CD4-positive, alpha-beta memory T cell (primary cell): ENCODE results near the gene SLC25A44. TPM values are rescaled to one million over a fixed set of nuclear protein-coding genes. Genes with fewer than 3 reads are reported as not detected.

Source experiments
- CTCF ChIA-PET: fragments of 350-600 bp; sonication (Branson Sonifier 250); formaldehyde crosslinking; loops from one replicate; lab custom pipeline; 2021; ENCODE audit warnings: inconsistent platforms; ENCODE audit not compliant: partially characterized antibody; lab: Charles Lee
- POLR2A ChIA-PET: fragments of 350-600 bp; sonication (Branson Sonifier 250); formaldehyde crosslinking; loops from one replicate; lab custom pipeline; 2021; ENCODE audit not compliant: partially characterized antibody; lab: Charles Lee
- DNase-seq, 5 donors: peaks; one replicate each; pipeline versions ENCODE4 v3.0.0 to v3.0.0-alpha.2; 2020 to 2022; ENCODE audit warnings: mixed read lengths in 1 of 5
- H3K27ac ChIP-seq: one replicate; pipeline ENCODE4 v1.7.0; 2013; ENCODE audit warnings: low read depth, low read length
- H3K27me3 ChIP-seq: 2 replicates; pipeline ENCODE4 v1.7.0; 2013; ENCODE audit warnings: mild to moderate bottlenecking, low read length, moderate library complexity; ENCODE audit not compliant: insufficient read depth
- H3K36me3 ChIP-seq: 2 replicates; pipeline ENCODE4 v1.7.0; 2013; ENCODE audit warnings: mild to moderate bottlenecking, low read length, moderate library complexity; ENCODE audit not compliant: insufficient read depth
- H3K4me1 ChIP-seq: 2 replicates; pipeline ENCODE4 v1.7.0; 2013; ENCODE audit warnings: mild to moderate bottlenecking, low read length, moderate library complexity; ENCODE audit not compliant: insufficient read depth
- H3K4me3 ChIP-seq, 2 donors: one replicate each; pipeline ENCODE4 v1.7.0; 2013; ENCODE audit warnings: low read length in 2 of 2, mild to moderate bottlenecking in 1 of 2
- H3K9me3 ChIP-seq, 2 donors: one replicate each; pipeline ENCODE4 v1.7.0; 2013; ENCODE audit warnings: low read length in 2 of 2, control low read depth in 1 of 2; ENCODE audit not compliant: control insufficient read depth in 1 of 2
- H3K27ac Mint-ChIP-seq, 7 donors: one replicate each; pipeline ENCODE4 v1.8.0; 2020 to 2021; ENCODE audit warnings: mixed read lengths in 7 of 7, mild to moderate bottlenecking in 6 of 7, inconsistent platforms in 3 of 7, moderate library complexity in 3 of 7
- H3K27me3 Mint-ChIP-seq, 2 donors: one replicate each; pipeline ENCODE4 v1.8.0; 2020 to 2021; ENCODE audit warnings: mixed read lengths in 2 of 2
- H3K36me3 Mint-ChIP-seq, 2 donors: one replicate each; pipeline ENCODE4 v1.8.0; 2020 to 2021; ENCODE audit warnings: mixed read lengths in 2 of 2, inconsistent platforms in 1 of 2, mild to moderate bottlenecking in 1 of 2
- H3K4me1 Mint-ChIP-seq, 4 donors: one replicate each; pipeline ENCODE4 v1.8.0; 2020 to 2021; ENCODE audit warnings: mixed read lengths in 4 of 4, mild to moderate bottlenecking in 1 of 4
- H3K4me3 Mint-ChIP-seq, 8 donors: one replicate each; pipeline ENCODE4 v1.8.0; 2020 to 2021; ENCODE audit warnings: mixed read lengths in 8 of 8, mild to moderate bottlenecking in 7 of 8, moderate library complexity in 6 of 8, inconsistent platforms in 3 of 8
- H3K9me3 Mint-ChIP-seq, 8 donors: one replicate each; pipeline ENCODE4 v1.8.0; 2020 to 2021; ENCODE audit warnings: mixed read lengths in 8 of 8, mild to moderate bottlenecking in 5 of 8, inconsistent platforms in 3 of 8, moderate library complexity in 1 of 8
- intact Hi-C: fragments of 100-400 bp; cut with micrococcal nuclease; formaldehyde crosslinking; loops from one replicate; pipeline ENCODE4 v1.15.1; 2023
- polyA plus RNA-seq, 2 donors: library from polyadenylated mRNA; unstranded; fragments of 300-500 nt; fragmentation: Illumina TruSeq; gene quantifications; one replicate each; pipeline ENCODE4 v1.2.3, GENCODE V29; 2021
- total RNA-seq, 2 experiments: library from RNA; stranded (reverse); gene quantifications; one replicate each; pipeline ENCODE4 v1.2.3, GENCODE V29; 2021

The SLC25A44 gene
- total and polyA plus RNA-seq, 4 experiments from 2014 or later = 9.8 to 23.3 (median 18.3) TPM

DNA sequence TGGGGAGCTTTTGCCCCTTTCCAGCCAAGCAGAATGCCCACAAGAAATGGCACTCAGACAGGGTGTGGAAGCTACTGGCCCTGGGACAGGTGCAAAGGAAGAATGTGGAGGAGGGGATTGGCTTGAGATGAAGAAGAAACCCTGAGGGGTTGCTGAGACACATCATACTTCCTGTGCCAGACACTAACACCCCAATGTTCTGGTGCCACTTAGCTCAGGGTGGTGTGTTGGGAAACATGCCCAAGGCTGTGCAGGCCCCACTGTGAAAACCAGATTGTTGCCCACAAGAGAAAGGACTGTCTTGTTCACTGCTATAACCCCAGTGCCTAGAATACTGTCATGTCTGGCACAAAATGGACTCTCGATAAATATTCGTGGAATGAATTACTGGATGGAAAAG lies 63.8 kb downstream of the SLC25A44 start:
- peaks cover 78% of the 10 kb centered on the region for H3K36me3 ChIP-seq
- H3K27ac ChIP-seq = no peak overlapping the region

DNA sequence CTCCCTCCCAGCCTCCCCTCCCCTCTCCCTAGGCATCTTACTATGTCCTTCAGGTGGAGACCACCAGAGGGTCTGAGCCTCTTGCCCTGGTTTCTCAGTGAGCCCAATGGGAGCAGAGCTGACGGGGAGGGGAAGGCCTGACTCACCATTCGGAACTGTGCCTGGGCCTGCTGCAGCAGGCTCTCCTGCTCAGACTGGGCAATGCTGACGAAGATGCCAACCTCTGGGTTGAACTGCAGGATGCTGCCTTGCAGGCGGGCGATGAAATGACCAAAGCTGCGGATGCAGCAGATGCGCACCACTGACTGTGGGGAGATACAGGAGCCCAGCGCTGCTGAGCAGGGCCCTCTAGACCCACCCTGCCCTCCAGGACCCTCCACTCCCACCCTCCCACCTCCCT lies 65.0 kb downstream of the SLC25A44 start:
- peaks cover 76% of the 10 kb centered on the region for H3K36me3 ChIP-seq
- DNase-seq = no peak
- H3K27me3 Mint-ChIP-seq = no peaks in the 10 kb centered on the region

More for the DNA sequence above, 63.8 kb downstream of the SLC25A44 start:
- Histone ChIP-seq H3K27me3 (no peaks in the 10 kb centered on the region), H3K4me3 (no peak overlapping the region), H3K4me1 (no peaks in the 10 kb centered on the region), H3K9me3 (no peaks in the 10 kb centered on the region)
- H3K27ac Mint-ChIP-seq = peak overlapping the region in 2 of 7 donors; percentile 62 to 75
- ChIA-PET POLR2A (no interaction called here), CTCF (interaction anchor here (1.2 kb wide), 1 partner anchor 11 kb away, joined by 3 read pairs; no protein-coding TSS in a partner anchor)
- no peaks in the 10 kb centered on the region for H3K9me3 Mint-ChIP-seq
- intact Hi-C loops = no loop called here
- H3K4me1 Mint-ChIP-seq = peaks cover 0 to 6% (median 3%) of the 10 kb centered on the region in 4 donors
- no peak for DNase-seq
- H3K4me3 Mint-ChIP-seq = no peak overlapping the region
- H3K36me3 Mint-ChIP-seq = peaks cover 44 to 70% of the 10 kb centered on the region in 2 donors
- H3K27me3 Mint-ChIP-seq = no peaks in the 10 kb centered on the region

DNA sequence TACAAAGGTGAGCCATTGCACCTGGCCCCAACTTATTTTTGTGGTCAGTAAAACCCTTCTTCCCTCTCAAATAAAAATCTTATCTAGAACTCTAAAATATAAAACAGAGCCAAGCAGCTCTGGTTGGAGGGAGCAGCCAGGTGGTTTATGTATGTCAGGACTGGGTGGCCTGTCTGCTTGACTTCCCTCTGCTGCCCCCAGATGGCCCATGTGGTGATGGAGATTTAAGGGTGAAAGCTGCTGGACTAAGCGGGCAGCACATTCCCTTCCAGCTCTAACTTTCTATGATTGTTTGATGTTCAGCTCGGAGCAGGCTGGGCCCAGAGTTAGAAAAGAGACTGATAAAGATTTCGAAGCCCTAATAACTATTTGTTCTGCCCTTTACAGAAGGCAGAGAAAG lies 65.9 kb downstream of the SLC25A44 start:
- Histone ChIP-seq H3K27me3 (no peaks in the 10 kb centered on the region), H3K27ac (no peak overlapping the region), H3K36me3 (peaks cover 69% of the 10 kb centered on the region), H3K9me3 (no peaks in the 10 kb centered on the region), H3K4me3 (no peak overlapping the region), H3K4me1 (no peaks in the 10 kb centered on the region)
- Mint-ChIP-seq H3K27ac (peak overlapping the region in 2 of 7 donors; percentile 29 to 43), H3K4me3 (no peak overlapping the region), H3K4me1 (peaks cover 0 to 4% (median 0%) of the 10 kb centered on the region in 4 donors), H3K27me3 (no peaks in the 10 kb centered on the region), H3K9me3 (no peaks in the 10 kb centered on the region), H3K36me3 (peaks cover 43 to 70% of the 10 kb centered on the region in 2 donors)
- CTCF ChIA-PET = interaction anchor here (0.9 to 1.4 kb wide), 2 partner anchors 22 to 113 kb away, joined by 4 read pairs; partner anchors contain the start of gene SMG5
- POLR2A ChIA-PET = no interaction called here
- intact Hi-C loops = no loop called here
- no peak for DNase-seq

More for the DNA sequence above, 65.0 kb downstream of the SLC25A44 start:
- intact Hi-C loops = no loop called here
- Mint-ChIP-seq H3K9me3 (no peaks in the 10 kb centered on the region), H3K4me1 (no peaks in the 10 kb centered on the region), H3K4me3 (no peak overlapping the region), H3K27ac (peak overlapping the region in 2 of 7 donors; percentile 52 to 79), H3K36me3 (peaks cover 41 to 69% of the 10 kb centered on the region in 2 donors)
- ChIA-PET POLR2A (no interaction called here), CTCF (no interaction called here)
- Histone ChIP-seq H3K9me3 (no peaks in the 10 kb centered on the region), H3K4me1 (no peaks in the 10 kb centered on the region), H3K27me3 (no peaks in the 10 kb centered on the region), H3K4me3 (no peak overlapping the region), H3K27ac (no peak overlapping the region)

DNA sequence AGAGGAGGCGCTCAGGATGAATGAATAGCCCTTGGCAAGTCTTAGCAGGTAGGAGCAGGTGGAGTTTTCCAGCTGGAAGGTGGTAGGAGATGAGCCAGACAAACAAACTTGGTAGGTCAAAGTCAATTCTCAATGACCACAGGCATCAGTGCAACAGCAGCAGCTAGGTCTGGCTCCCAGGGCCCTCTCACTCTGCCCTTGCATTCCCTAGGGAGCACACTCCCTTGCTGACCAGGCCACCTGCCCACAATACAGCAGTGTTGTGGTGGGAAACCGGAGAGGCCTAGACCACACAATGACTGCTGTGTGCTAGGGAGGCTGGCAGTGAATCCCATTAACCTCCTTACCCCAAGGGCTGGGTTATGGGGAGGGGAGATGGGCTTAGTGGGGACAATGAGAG lies 67.0 kb downstream of the SLC25A44 start:
- Histone ChIP-seq H3K27ac (no peak overlapping the region), H3K36me3 (peaks cover 76% of the 10 kb centered on the region), H3K4me1 (no peaks in the 10 kb centered on the region), H3K27me3 (no peaks in the 10 kb centered on the region), H3K4me3 (no peak overlapping the region), H3K9me3 (no peaks in the 10 kb centered on the region)
- ChIA-PET CTCF (interaction anchor here (0.7 to 0.9 kb wide), 2 partner anchors 21 to 166 kb away, joined by 4 read pairs; partner anchors contain the start of gene SMG5), POLR2A (interaction anchor here (1.3 kb wide), 1 partner anchor 17 kb away, joined by 3 read pairs; no protein-coding TSS in a partner anchor)
- intact Hi-C loops = no loop called here
- Mint-ChIP-seq H3K27me3 (no peaks in the 10 kb centered on the region), H3K27ac (peak overlapping the region in 4 of 7 donors; percentile 35 to 78 (median 68)), H3K9me3 (peaks cover 0 to 1% (median 0%) of the 10 kb centered on the region in 8 donors), H3K4me3 (no peak overlapping the region), H3K36me3 (peaks cover 50 to 77% of the 10 kb centered on the region in 2 donors), H3K4me1 (peaks cover 0 to 4% (median 2%) of the 10 kb centered on the region in 4 donors)
- DNase-seq = no peak

Other genes with a start within 250 kb of the SLC25A44 start
- 100 to 1,000 TPM; 190 to 198 TPM for gene ARHGEF2, start 215.6 kb upstream of the SLC25A44 start, total RNA-seq
- 10 to 100 TPM in 1 of 2 donors, 1 to 10 TPM in 1; 6.7 to 30.4 TPM for gene ARHGEF2, start 215.6 kb upstream of the SLC25A44 start, polyA plus RNA-seq
- 100 to 1,000 TPM; 252 to 276 TPM for gene SSR2, start 173.2 kb upstream of the SLC25A44 start, total RNA-seq
- gene SSR2, start 173.2 kb upstream of the SLC25A44 start, polyA plus RNA-seq = 100 to 1,000 TPM; 349 to 442 TPM
- 10 to 100 TPM; 38.0 to 39.5 TPM for gene UBQLN4, start 140.3 kb upstream of the SLC25A44 start, total RNA-seq
- 10 to 100 TPM in 1 of 2 donors, 1 to 10 TPM in 1; 8.9 to 12.7 TPM for gene UBQLN4, start 140.3 kb upstream of the SLC25A44 start, polyA plus RNA-seq
- gene LAMTOR2, start 139.3 kb upstream of the SLC25A44 start, total RNA-seq = 10 to 100 TPM; 33.0 to 35.5 TPM
- 100 to 1,000 TPM; 136 to 151 TPM for gene LAMTOR2, start 139.3 kb upstream of the SLC25A44 start, polyA plus RNA-seq
- gene RAB25, start 132.9 kb upstream of the SLC25A44 start, total RNA-seq = 1 to 10 TPM in 1 of 2 experiments, under 1 TPM in 1; 0.53 to 1.5 TPM
- 1 to 10 TPM; 5.9 to 6.6 TPM for gene RAB25, start 132.9 kb upstream of the SLC25A44 start, polyA plus RNA-seq
- gene MEX3A, start 111.6 kb upstream of the SLC25A44 start, total RNA-seq = not detected
- gene MEX3A, start 111.6 kb upstream of the SLC25A44 start, polyA plus RNA-seq = not detected
- 10 to 100 TPM; 29.7 to 33.8 TPM for gene LMNA, start 79.4 kb upstream of the SLC25A44 start, total RNA-seq
- 10 to 100 TPM; 19.1 to 47.1 TPM for gene LMNA, start 79.4 kb upstream of the SLC25A44 start, polyA plus RNA-seq
- 1 to 10 TPM; 1.2 TPM for gene SEMA4A, start 40.5 kb upstream of the SLC25A44 start, total RNA-seq
- 1 to 10 TPM in 1 of 2 donors, under 1 TPM in 1; 0.88 to 1.3 TPM for gene SEMA4A, start 40.5 kb upstream of the SLC25A44 start, polyA plus RNA-seq
- gene PMF1, start 18.9 kb downstream of the SLC25A44 start, total RNA-seq = 10 to 100 TPM; 39.0 to 40.2 TPM
- 100 to 1,000 TPM in 1 of 2 donors, 10 to 100 TPM in 1; 73.3 to 106 TPM for gene PMF1, start 18.9 kb downstream of the SLC25A44 start, polyA plus RNA-seq
- gene BGLAP, start 48.1 kb downstream of the SLC25A44 start, total RNA-seq = 1 to 10 TPM; 7.2 to 7.7 TPM
- not detected for gene BGLAP, start 48.1 kb downstream of the SLC25A44 start, polyA plus RNA-seq
- gene PAQR6, start 54.0 kb downstream of the SLC25A44 start, total RNA-seq = 1 to 10 TPM; 1.7 to 1.9 TPM
- gene PAQR6, start 54.0 kb downstream of the SLC25A44 start, polyA plus RNA-seq = under 1 TPM; 0.11 to 0.22 TPM
- gene SMG5, start 88.7 kb downstream of the SLC25A44 start, total RNA-seq = 10 to 100 TPM; 69.8 to 71.6 TPM
- 10 to 100 TPM in 1 of 2 donors, 1 to 10 TPM in 1; 6.1 to 25.6 TPM for gene SMG5, start 88.7 kb downstream of the SLC25A44 start, polyA plus RNA-seq
- gene TMEM79, start 90.2 kb downstream of the SLC25A44 start, total RNA-seq = 10 to 100 TPM; 14.7 to 16.8 TPM
- 1 to 10 TPM in 1 of 2 donors, under 1 TPM in 1; 0.93 to 7.3 TPM for gene TMEM79, start 90.2 kb downstream of the SLC25A44 start, polyA plus RNA-seq
- 10 to 100 TPM; 22.1 to 28.4 TPM for gene GLMP, start 101.6 kb downstream of the SLC25A44 start, total RNA-seq
- gene GLMP, start 101.6 kb downstream of the SLC25A44 start, polyA plus RNA-seq = 10 to 100 TPM; 21.3 to 23.5 TPM
- gene VHLL, start 105.2 kb downstream of the SLC25A44 start, total RNA-seq = under 1 TPM; 0.52 to 0.53 TPM
- gene VHLL, start 105.2 kb downstream of the SLC25A44 start, polyA plus RNA-seq = not detected
- 100 to 1,000 TPM; 109 TPM for gene CCT3, start 144.2 kb downstream of the SLC25A44 start, total RNA-seq
- 100 to 1,000 TPM; 195 to 234 TPM for gene CCT3, start 144.2 kb downstream of the SLC25A44 start, polyA plus RNA-seq
- not detected for gene TSACC, start 144.4 kb downstream of the SLC25A44 start, total RNA-seq
- gene TSACC, start 144.4 kb downstream of the SLC25A44 start, polyA plus RNA-seq = under 1 TPM in 1 of 2 donors, not detected in 1; 0.32 TPM
- not detected for gene RHBG, start 175.1 kb downstream of the SLC25A44 start, total RNA-seq
- not detected for gene RHBG, start 175.1 kb downstream of the SLC25A44 start, polyA plus RNA-seq